Activated naive CD4-positive, alpha-beta T cell treated with anti-CD3 and anti-CD28 coated beads, Interleukin-2, amount 10 ng/mL, durations not matched to agents 5 hours and 36 hours (primary cell): Measurements from ENCODE around the gene TRIM77. TPM values are rescaled to one million over a fixed set of nuclear protein-coding genes. Genes with fewer than 3 reads are reported as not detected.

Experiments used
- total RNA-seq, 2 experiments: library from RNA; stranded (reverse); gene quantifications; one replicate each; pipeline ENCODE4 v1.2.3, GENCODE V29; 2021

Gene TRIM77, protein sequence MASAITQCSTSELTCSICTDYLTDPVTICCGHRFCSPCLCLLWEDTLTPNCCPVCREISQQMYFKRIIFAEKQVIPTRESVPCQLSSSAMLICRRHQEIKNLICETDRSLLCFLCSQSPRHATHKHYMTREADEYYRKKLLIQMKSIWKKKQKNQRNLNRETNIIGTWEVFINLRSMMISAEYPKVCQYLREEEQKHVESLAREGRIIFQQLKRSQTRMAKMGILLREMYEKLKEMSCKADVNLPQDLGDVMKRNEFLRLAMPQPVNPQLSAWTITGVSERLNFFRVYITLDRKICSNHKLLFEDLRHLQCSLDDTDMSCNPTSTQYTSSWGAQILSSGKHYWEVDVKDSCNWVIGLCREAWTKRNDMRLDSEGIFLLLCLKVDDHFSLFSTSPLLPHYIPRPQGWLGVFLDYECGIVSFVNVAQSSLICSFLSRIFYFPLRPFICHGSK
- total RNA-seq: not detected

DNA sequence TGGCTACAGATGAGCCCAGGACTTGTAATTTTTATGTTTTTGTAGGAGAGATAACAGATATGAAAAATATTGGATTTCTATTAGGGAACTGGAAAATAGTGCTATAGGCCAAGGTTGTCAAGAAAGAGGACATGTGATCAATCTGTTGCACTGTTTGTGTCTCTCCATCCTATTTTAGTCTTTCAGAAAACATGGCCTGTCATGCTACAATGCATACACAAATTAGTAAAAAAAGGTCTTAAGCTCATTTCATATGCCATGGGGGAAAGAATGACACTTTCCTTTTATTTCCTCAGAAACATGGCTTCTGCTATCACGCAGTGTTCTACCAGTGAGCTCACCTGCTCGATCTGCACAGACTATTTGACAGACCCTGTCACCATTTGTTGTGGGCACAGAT lies at the start of gene TRIM77:
Gene TRIM77, plus strand, starts transcription at position 301 of the 400 bp plus-strand sequence. Its CDS starts 0 bp downstream, at position 301.

Other genes with a start within 250 kb of the TRIM77 start
- gene NOX4, start 218.9 kb upstream of the TRIM77 start, total RNA-seq: not detected
- not detected for gene TRIM49, start 98.3 kb downstream of the TRIM77 start, total RNA-seq
- gene TRIM64B, start 168.2 kb downstream of the TRIM77 start, total RNA-seq: not detected
- not detected for gene TRIM49D1, start 211.9 kb downstream of the TRIM77 start, total RNA-seq
- not detected for gene TRIM49D2, start 213.8 kb downstream of the TRIM77 start, total RNA-seq